HG03108 (cell line): ENCODE measurements around the gene ENTPD2.
A peak's percentile ranks its signal among the peaks of the same experiment; 100 is the strongest.

Source experiments
- ATAC-seq: cut with Tn5 transposase; IDR thresholded peaks from one replicate; pipeline ENCODE4 v1.9.1; 2021; ENCODE audit warnings: moderate library complexity; ENCODE audit not compliant: unreplicated experiment

ENTPD2 gene

DNA sequence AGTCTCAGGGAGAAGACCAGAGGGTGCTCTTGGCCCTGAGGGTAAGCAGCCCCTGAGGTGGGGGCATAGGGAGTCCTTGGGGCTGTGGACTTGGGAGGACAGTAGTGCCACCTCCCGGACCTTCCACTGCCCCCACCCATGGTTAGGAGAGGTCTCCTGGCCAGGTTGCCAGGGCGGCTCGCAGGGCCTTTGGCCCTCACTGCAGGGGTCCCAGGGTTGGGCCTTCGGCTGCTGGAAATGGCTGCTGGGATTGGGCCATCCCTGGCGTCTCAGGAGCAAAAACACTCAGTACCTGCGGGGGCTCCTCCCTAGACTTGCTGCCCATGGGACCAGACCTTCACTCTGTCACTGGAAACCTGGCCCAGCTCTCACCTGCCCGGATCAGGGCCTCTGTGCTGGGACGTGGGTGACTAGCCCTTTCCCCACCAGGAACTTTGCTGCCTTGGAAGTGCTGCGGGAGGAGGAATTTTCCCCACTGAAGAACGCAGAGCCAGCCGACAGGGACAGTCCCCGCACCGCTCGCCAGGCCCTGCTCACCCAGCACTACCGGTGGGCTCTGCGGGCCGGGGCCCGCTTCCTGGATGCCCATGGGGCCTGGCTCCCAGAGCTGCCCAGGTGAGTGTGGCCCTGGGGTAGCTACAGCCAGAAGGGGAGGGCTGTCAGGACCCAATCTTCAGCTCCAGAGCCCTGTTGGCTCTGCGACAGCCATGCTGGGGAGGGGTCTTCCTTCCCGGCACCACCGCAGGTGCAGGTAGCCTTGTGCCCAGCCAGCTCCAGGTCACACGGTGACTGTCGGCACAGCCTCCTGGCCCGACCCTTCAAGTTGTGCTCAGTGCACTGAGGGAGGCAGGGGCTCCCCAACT is 26.6 kb upstream of the ENTPD2 start:
- ATAC-seq = no peak

DNA sequence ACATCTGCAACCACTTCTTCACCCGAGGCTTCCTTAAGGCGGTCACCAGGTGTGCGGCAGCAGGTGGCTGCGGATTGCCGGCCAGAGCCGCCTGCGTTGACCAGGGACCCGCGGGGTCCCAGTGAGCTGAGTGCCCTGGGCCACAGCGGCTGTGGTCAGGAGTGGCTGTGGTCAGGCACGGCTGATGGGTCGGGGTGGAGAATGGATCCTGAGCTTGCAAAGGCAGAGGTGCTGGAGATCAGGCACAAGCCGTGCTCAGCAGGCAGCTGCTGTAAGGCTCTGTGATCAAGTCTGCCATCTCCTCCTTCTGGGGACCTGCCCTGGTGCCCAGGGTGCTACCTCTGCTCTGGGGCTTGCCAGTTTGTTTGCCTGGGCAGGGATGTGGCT is 25.5 kb upstream of the ENTPD2 start:
- ATAC-seq = no peak

DNA sequence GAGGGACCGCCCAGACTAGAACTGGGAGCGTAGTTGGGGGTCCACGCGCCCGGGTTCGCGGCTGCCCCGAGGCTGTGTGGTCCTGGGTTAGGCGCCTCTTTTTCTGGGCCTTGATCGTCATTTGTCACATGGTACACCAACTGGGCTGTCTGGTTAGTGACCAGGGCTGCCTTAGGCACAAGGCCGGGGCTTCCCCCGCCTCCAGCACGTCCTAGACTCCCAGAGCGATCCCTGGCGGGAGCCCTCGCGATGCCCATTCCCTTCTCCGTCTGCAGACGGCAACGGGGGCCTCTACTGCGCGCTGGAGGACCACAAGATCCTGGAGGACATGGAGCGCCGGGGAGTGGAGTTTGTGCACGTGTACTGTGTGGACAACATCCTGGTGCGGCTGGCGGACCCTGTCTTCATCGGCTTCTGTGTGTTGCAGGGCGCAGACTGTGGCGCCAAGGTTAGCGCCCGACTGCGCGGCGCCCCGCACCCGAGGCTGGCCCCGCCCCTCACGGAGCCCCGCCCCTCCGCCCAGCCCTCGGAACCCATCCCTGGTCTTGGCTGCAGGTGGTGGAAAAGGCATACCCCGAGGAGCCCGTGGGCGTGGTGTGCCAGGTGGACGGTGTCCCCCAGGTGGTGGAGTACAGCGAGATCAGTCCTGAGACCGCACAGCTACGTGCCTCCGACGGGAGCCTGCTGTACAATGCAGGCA is 25.0 kb upstream of the ENTPD2 start:
- ATAC-seq = no peak

DNA sequence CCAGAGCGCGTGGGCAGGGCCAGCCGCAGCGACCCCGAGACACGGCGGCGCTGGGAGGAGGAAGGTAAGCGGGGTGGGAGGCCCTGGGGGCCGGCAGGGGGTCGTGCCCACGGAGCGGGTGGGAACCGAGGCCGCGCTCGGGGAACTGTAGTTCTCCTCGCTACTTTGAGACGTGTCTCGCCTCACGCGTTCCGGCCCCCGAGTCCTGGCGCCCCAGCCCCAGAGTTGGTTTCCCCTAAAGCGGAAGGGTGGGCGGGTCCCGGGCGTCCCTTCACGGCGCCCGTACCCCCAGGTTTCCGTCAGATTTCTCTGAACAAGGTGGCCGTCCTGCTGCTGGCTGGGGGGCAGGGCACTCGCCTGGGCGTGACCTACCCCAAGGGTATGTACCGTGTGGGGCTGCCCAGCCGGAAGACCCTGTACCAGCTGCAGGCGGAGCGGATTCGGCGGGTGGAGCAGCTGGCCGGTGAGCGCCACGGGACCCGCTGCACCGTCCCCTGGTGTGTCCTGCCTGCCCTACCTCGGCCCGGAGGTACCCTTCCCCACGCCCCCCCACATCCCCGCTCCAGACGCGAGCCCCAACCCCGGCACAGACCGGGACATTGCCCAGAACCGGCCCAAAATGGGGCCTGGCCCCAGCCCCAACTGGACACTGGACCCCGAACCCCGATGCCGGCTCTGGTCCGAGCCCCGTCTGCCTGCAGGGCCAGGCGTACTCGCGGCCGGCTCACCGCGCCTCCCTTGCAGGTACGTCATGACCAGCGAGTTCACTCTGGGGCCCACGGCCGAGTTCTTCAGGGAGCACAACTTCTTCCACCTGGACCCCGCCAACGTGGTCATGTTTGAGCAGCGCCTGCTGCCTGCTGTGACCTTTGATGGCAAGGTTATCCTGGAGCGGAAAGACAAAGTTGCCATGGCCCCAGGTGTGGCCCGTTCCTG is 24.2 kb upstream of the ENTPD2 start:
- peak; percentile 28 for ATAC-seq

DNA sequence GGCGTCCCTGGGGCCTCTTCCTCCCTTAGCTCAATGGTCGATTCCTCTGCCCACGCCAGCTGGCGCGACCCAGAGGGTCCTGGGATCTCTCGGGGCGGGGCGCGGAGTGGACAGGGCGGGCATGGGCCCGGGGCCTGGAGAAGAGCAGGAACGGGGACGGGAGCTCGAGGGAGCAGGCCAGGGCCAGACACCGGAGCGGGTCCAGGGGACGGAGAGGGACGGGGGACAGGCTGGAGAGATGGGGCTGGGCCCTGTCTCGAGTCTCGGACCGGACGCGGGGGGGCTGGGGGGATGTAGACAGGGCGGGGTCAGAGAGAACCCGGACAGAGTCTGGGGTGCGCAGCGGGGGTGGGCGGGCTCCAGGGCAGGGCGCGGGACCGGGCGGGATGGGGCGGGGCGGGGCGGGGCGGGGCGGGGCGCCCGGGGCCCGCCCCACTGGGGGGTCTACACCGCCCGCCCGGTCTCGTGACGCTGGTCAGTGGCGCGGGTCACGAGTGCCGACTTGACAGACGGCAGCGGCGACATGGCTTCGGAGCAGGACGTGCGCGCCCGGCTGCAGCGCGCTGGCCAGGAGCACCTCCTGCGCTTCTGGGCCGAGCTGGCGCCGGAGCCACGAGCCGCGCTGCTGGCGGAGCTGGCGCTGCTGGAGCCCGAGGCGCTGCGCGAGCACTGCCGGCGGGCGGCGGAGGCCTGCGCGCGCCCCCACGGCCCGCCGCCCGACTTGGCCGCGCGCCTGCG is 23.3 kb upstream of the ENTPD2 start, which contains the start of gene UAP1L1:
TSS of gene UAP1L1 (plus strand) at position 508 of the 738 bp plus-strand sequence. CDS start at position 524, 16 bp downstream.
- peak; percentile 45 for ATAC-seq

DNA sequence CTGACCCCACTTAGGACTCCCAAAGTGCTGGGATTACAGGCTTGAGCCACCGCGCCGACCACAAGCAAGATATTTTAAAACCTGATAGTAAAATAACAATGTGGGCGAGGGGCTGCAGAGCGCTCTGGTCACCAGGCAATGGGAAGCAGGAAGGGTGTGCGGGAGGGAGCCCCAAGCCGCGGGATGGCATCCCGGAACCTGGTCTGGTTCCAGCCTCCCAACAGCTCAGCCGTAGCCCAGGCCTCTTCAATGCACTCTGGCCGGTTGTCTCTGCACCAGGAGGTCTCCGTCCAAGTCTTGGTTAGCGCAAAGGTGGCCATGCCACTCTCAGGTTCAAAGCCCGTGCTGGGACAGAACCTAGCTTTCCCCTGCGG is 22.8 kb upstream of the ENTPD2 start:
- no peak for ATAC-seq

DNA sequence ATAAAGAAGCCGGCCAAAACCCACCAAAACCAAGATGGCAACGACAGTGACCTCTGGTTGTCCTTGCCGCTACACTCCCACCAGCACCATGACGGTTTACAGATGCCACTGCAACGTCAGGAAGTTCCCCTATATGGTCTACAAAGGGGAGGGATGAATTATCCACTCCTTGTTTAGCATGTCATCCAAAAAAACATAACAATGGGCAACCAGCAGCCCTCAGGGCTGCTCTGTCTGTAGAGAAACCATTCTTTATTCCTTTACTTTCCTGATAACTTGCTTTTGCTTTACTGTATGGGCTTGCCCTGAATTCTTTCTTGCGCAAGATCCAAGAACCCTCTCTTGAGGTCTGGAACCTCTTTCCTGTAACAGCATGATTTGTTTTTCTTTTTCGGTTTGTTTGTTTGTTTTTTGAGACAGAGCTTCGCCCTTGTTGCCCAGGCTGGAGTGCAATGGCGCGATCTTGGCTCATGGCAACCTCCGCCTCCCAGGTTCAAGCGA is 21.5 kb upstream of the ENTPD2 start:
- ATAC-seq = no peak

DNA sequence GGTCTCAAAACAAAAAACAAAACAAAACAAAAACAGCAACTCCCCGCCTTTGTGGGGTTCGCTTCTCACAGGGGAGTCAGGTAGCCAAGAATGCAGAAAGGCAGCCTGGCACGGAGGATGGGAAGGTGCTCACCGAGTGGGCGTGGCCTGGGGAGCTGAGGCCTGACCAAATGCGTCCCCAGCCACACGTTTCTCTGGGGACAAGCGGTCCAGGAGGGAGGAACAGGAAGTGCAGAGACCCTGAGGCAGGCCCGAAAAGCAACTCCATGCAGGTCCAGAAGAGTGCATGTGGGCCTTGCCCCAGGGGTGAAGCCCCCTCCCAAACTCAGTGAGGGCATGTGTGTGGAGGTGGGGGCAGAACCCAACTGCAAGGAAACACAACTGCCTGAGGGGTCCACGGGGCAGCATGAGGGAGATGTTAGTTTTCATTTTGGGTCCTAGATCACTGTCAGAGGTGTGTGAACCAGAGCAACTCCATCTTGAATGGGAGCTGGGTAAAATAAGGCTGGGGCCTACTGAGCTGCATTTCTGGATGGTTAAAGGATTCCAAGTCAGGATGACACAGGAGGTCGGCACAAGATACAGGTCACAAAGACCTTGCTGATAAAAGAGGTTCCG is 20.9 kb upstream of the ENTPD2 start:
- ATAC-seq = no peak

DNA sequence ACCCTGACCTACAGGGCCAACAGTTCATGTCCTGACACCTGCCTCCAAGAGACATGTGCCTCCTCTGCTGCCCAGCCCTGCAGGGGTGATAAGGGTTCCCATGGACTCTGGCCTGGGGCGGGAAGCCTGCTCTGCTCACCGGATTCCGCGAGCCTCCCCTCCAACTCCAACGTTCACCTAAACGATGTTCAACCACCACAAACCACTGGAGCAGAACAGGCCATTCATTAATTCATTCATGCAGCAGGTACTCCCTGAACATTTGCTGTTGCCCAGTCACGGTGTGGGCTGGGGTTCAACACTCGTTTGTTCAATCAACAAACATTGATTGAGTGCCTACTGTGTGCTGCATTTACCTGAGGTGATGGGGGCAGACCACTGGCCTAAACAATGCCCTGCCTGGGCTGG is 20.1 kb upstream of the ENTPD2 start:
- no peak for ATAC-seq

DNA sequence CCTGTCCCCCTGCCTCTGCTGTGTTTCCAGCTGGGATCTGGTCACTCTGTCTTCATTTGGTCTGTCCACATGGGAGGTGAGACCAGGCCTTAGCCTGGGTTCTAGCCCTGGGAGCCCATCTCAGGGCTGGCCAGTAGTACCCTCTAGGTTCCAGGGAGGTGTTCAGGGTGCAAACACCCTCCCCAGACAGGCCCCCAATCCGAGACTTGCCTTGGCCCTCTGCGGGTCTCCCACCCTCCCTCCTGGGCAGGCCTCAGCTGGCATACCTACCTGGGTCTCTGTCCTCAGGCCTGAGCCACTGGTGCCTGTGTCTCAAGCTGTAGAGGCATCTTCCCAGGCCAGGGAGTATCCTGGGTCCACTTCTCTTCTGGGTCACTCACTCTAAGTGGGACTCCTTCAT is 17.4 kb upstream of the ENTPD2 start:
- no peak for ATAC-seq

DNA sequence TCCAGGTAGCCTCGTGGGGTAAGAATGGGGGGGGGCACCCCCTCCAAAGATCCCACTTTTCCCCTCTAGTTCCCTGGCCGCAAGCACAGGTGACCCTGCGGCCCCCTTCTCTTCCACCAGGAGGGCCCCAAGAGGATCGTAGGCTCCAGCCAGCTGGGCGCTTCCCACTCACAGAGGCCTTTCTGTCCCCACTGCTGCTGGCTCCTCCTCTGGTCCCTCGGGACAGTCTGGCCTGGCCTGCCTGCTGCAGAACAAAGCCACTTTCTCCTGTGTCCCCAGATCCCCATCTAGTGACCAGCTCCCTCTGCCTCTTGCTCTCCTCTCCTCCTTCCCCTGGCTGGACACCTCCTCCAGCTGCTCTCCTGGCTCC is 17.0 kb upstream of the ENTPD2 start:
- peak; percentile 2 for ATAC-seq

DNA sequence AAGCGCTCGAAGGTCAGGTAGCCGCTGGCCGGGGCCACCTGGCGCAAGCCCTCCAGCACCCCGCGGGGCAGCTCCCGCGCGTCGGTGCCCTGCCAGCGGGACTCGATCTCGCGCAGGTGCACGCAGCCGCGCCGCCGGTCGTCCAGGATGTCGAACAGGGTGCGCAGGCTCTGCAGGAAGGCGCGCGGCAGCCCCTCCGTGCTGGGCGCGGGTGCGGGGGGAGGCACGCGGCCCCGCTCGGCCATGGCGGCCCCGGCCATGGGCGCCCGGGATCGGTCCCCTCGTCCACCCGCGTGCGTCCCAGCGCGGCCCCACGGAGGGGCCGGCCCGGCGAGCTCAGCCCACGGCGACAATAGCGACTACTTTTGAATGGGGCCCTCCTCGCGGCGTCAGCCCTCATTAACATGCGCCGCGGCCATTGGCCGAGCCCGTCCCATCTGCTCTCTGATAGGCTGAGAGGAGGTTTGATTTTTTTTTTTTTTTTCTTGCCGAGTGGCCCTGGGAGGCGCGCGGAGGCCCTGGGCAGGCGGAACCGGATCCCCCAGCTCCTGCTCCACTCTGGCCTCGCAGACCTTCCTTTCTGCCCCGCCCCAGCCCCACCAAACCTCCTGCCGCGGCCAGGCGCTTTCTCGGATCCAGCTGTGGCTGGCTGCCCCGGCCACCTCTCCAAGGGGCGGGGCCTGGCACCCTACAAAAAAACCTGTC is 16.5 kb upstream of the ENTPD2 start, which contains the start of gene SAPCD2:
TSS of gene SAPCD2 (minus strand) at position 357 of the 705 bp plus-strand sequence. CDS start at position 260, 97 bp downstream.
- peak; percentile 65 for ATAC-seq

DNA sequence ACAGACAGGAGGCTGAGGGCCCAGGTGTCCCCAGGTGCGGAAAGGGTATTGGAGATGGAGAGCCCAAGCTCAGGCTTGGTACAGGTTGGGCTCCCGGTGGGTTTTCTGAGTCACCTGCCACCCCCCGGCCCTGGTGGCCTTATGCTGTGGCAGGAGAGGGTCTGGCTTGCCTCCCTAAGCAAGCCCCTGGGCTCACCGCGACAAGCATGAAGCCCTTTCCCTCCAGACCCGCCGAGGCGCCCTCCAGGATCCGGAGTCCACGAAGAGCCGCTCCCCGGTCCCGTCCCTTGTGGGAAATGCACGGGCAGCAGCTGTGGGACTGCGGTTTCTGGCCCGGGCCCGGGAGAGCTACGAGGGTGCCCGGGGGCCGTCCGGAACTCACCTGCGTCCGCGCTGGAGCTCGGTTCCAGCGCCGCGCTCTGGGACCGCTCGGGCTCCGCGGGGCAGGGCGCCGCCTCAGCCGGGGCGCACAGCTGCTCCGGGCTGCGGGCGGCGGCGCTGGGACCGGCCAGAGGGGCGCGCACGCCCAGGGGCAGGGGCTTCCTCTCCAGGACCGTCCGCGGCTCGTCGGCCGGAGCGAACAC is 15.7 kb upstream of the ENTPD2 start:
- ATAC-seq = no peak

DNA sequence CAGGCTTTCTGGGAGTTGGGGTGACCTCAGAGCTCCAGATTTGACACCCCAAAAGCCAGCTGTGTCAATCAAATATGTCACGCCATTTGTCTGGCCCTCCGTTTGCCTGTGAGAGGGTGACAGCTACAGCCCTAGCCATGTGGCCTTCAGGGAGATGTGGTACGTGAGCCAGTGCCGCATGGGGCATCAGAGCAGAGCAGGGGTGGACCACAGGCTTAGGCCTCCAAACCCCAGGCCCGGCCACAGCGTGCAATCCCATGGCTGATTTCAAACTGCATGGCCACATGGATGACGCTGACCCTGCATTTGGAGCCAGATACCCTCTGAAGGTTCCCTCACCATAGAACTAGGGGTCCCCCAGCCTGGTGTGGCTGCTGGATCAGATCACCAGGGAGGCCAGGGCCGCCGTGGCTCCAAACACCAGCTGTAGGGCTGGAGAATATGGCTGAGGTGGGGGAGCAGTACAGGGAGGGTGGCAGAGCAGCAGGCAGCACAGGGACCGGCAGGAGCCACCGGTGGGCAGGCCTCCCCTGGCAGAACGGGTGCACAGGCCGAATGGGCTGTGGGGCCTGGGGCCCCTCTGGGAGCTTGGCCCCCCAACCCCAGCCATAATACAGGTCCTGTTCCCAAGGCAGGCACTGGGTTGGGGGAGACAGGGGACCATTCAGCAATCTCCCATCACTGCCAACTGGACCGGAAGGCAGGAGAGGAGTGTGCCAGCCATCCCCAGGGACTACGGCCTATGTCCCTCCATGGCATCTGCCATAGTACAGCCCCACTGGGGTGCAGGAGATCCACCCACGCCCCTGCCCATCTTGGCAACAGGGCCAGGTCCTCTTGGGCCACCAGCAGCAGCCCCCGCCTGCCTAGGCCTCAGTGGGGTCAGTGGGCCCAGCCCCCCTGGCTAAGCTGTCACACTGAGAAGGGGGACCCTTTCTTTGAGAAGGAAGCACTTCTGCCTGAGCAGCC is 15.0 kb upstream of the ENTPD2 start:
- no peak for ATAC-seq

DNA sequence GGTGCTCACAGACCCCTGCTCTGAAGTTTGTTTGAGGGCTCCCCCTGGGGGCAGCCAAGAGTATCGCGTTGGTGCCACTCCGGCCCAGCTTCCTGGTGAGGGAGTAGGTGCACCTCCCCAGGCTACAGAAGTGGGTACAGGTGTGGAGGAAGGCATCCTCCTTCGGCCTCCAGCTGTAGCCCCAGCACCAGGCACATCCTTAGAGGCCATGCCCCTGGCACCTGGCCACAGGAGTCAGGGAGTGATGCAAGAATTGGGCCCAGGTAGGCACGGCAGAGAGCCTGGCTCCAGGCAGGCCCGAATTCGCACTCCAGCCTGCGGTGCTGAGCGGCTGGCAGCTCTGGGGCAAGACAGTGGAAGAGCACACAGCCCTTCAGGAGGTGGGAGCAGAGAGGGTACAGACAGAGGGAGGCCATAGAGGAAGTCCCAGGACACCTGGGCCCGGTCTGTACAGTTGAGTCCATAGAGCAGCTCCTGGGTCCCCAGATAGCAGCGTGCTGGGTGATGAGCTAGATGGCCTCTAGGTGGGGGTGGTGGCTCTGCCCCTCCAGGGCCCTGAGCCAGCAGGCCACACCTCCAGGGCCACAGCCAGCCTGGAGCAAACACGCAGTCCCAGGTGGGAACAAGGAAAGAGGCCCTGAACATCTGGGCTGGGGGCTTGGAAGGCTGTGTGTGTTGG is 14.1 kb upstream of the ENTPD2 start:
- ATAC-seq = peak; percentile 33

DNA sequence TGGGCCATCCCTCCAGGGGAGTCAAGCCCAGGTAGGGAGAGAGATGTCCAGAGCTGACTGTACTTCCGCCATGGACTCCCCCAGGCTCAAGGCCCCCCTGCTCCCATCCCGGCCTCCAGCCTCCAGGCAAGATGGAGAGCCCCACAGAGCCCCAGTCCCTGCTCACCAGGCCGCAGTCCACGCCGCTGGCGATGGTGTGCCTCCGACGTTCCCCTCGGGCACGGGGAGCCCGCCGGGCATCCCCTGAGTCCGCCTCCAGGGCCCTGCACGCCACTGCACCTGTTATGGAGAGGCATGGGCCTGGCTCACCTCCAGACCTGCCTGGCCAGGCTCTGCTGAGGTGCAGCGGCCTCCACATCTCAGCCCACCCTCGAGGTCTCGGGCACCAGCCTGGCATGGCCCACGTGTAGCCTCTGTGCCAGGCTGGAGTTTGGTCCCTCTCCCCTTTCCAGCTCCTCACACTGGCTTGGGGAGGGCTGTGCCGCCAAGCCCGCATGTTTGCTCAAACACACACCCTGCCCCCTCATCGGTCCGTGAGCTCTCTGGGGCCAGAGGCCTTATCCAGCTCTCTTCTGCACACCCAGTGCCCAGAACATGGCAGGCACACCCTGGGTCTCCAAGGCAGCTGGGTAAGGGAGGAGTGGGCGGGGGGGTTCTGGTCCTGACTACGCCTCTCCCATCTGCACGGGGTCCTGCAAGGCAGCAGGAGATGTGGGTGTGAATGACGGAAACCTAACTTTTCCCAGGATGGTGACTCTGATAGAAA is 12.4 kb upstream of the ENTPD2 start:
- ATAC-seq = no peak
